DND-41 (cell line): ENCODE results near the gene SPARCL1.

ENCODE experiments used
- CTCF ChIP-seq: IDR thresholded peaks from 2 replicates; pipeline ENCODE4 v1.5.1; 2012; ENCODE audit warnings: borderline replicate concordance, low read length, moderate library complexity, mild to moderate bottlenecking; ENCODE audit not compliant: poor library complexity, severe bottlenecking; ENCODE audit errors: extremely low read depth
- EZH2 ChIP-seq: IDR thresholded peaks from 3 replicates; pipeline ENCODE4 v1.6.1; 2012; ENCODE audit warnings: borderline replicate concordance, low read depth, mild to moderate bottlenecking, moderate library complexity, low read length, inconsistent platforms; ENCODE audit not compliant: severe bottlenecking

GRCh38 chr4:87476934-87477333 is 52.2 kb downstream of the SPARCL1 start:
- TF ChIP-seq CTCF (no peak), EZH2 (no peak)
